Heart right ventricle (tissue), 16 donors: Measurements from ENCODE around the gene RBCK1. TPM values are rescaled to one million over a fixed set of nuclear protein-coding genes. Genes with fewer than 3 reads are reported as not detected.

Experiments
- ATAC-seq, 8 donors: fragments of 200-7000 bp; cut with Tn5 transposase; one replicate each; pipeline ENCODE4 v1.9.1; 2020; ENCODE audit warnings: mild to moderate bottlenecking in 8 of 8, moderate library complexity in 8 of 8, moderate number of reproducible peaks in 1 of 8
- DNase-seq, 2 donors: peaks; one replicate each; pipeline ENCODE4 v3.0.0-alpha.2; 2020
- H3K27ac ChIP-seq, 10 donors: fragments of 200-600 bp; sonication (generic) in 2 of 10; one replicate each; pipeline versions ENCODE4 v1.5.0 to v1.8.0; 2020 to 2022; ENCODE audit warnings: mild to moderate bottlenecking in 3 of 10
- H3K27me3 ChIP-seq, 7 donors: fragments of 200-600 bp; one replicate each; pipeline ENCODE4 v1.8.0; 2021 to 2022; ENCODE audit warnings: mild to moderate bottlenecking in 2 of 7
- H3K36me3 ChIP-seq, 9 donors: fragments of 200-600 bp; sonication (generic) in 1 of 9; one replicate each; pipeline versions ENCODE4 v1.5.0 to v1.8.0; 2020 to 2022; ENCODE audit warnings: mild to moderate bottlenecking in 2 of 9
- H3K4me1 ChIP-seq, 9 donors: fragments of 200-600 bp; sonication (generic) in 1 of 9; one replicate each; pipeline versions ENCODE4 v1.5.0 to v1.8.0; 2020 to 2022; ENCODE audit warnings: mild to moderate bottlenecking in 4 of 9
- H3K4me3 ChIP-seq, 10 donors: fragments of 200-600 bp; sonication (generic) in 2 of 10; one replicate each; pipeline versions ENCODE4 v1.5.0 to v1.8.0; 2020 to 2022; ENCODE audit warnings: mild to moderate bottlenecking in 7 of 10, moderate library complexity in 2 of 10
- H3K9me3 ChIP-seq, 11 donors: fragments of 200-600 bp in 10 of 11; sonication (generic) in 2 of 11; one replicate each; pipeline versions ENCODE4 v1.5.0 to v1.8.0; 2013 to 2022; ENCODE audit warnings: mild to moderate bottlenecking in 2 of 11, control low read depth in 1 of 11, moderate library complexity in 1 of 11
- CTCF ChIP-seq, 9 donors: fragments of 200-600 bp; sonication (generic) in 2 of 9; IDR thresholded peaks; one replicate each; pipeline versions ENCODE4 v1.5.0 to v1.8.0; 2021 to 2022; ENCODE audit warnings: antibody characterized with exemption in 9 of 9, mild to moderate bottlenecking in 5 of 9, moderate library complexity in 1 of 9
- WGBS, 2 donors: extraction: QIAGEN DNeasy Blood & Tissue Kit; methylation state at CpG; one replicate each; pipeline ENCODE4 v1.1.7; 2013; ENCODE audit warnings: inconsistent platforms in 1 of 2; 5-methylcytosine and 5-hydroxymethylcytosine counted together
- intact Hi-C, 10 donors: fragments of 100-400 bp; cut with DNase I; formaldehyde crosslinking; loops; one replicate each; pipeline versions ENCODE4 v1.11.1 to v1.14.2; 2022
- polyA plus RNA-seq, 2 donors: library from polyadenylated mRNA; stranded (reverse); fragments of 200-250 nt; gene quantifications; one replicate each; pipeline ENCODE4 v1.2.3, GENCODE V29; 2013
- total RNA-seq, 10 donors: library from RNA; stranded (reverse); fragmentation: NEBNext Ultra II Directional in 3 of 10; extraction: Animal tissue kit (Norgen Biotek cat#: 25700) in 3 of 10; gene quantifications; one replicate each; pipeline versions ENCODE4 v1.2.1 to v1.2.4, GENCODE V29; 2021 to 2023
- donor health status: Arrhythmogenic right ventricular cardiomyopathy.
- donor health status: ischemic (EF 13 %, LVEDD 7.1; RV severe dilation, severe dysfunction).
- donor health status: healthy with polysubstance abuse.
- donor health status: DM: no; HTN: yes; CAD: no.
- donor health status: DM: no; HTN: no; CAD: no.
- donor health status: ischemic (EF 25% LVEDD 6.9; RV normal size, moderate dysfunction).
- donor health status: ischemic (EF 25% LVEDD 5.7; RV mildly dilated, moderate dysfunction).
- donor health status: healthy.
- donor health status: DM: yes; HTN: yes; CAD: no.
- donor health status: Ischemic cardiomyopathy.
- donor health status: ischemic (EF 35%, LVEDD 5.7; RV mildly dilated, moderate dysfunction).
- donor health status: nonischemic (EF 11% LVEDD 7.7; RV severe dilation, severe dysfunction).
- donor health status: DM: yes; HTN: yes; CAD: no.
- donor health status: PGD.
- donor health status: ischemic (EF 29% LVEDD 5.4; RV normal size, mild dysfunction).
- donor health status: nonischemic (EF 23%, LVEDD 6.1; RV moderate dilation, normal function).

RBCK1 gene
- total and polyA plus RNA-seq, 12 donors: 32.0 to 86.8 (median 44.0) TPM

- Histone ChIP-seq H3K9me3 (no peaks in the 10 kb centered on the region), H3K4me3 (no peak overlapping the region), H3K27ac (no peak overlapping the region), H3K27me3 (no peaks in the 10 kb centered on the region), H3K36me3 (peaks cover 0 to 99% (median 56%) of the 10 kb centered on the region in 9 donors), H3K4me1 (peaks cover 0 to 4% (median 0%) of the 10 kb centered on the region in 9 donors)
- DNase-seq: no peak
- intact Hi-C loops: loop anchor here in 2 of 10 donors (10.0 kb wide), 2 partner anchors 57 to 73 kb away; no protein-coding TSS in a partner anchor
- no peak for ATAC-seq
- 93 to 95% methylated on average over 4 of the region's 4 CpGs for WGBS, 2 donors
- no peak for TF ChIP-seq CTCF (IDR thresholded peaks at IDR 0.05)
These were observed 19.3 kb downstream of the RBCK1 start for GRCh38 chr20:427401-427800.

GRCh38 chr20:427849-428657, 20.0 kb downstream of the RBCK1 start:
- intact Hi-C loops: loop anchor here in 2 of 10 donors (10.0 kb wide), 2 partner anchors 57 to 73 kb away; no protein-coding TSS in a partner anchor
- no peak overlapping the region for H3K27ac ChIP-seq
- peaks cover 0 to 99% (median 57%) of the 10 kb centered on the region in 9 donors for H3K36me3 ChIP-seq
- 94 to 95% methylated on average over 14 of the region's 14 CpGs for WGBS, 2 donors
- DNase-seq (no peak), ATAC-seq (no peak)
- H3K9me3 ChIP-seq: no peaks in the 10 kb centered on the region
- no peak overlapping the region for H3K4me3 ChIP-seq
- H3K4me1 ChIP-seq: peaks cover 0 to 4% (median 0%) of the 10 kb centered on the region in 9 donors
- no peak for TF ChIP-seq CTCF (IDR thresholded peaks at IDR 0.05)
- H3K27me3 ChIP-seq: no peaks in the 10 kb centered on the region

GRCh38 chr20:428658-429200, 20.6 kb downstream of the RBCK1 start:
- DNase-seq (no peak), ATAC-seq (no peak)
- no peaks in the 10 kb centered on the region for H3K27me3 ChIP-seq
- H3K4me1 ChIP-seq: peaks cover 0 to 6% (median 0%) of the 10 kb centered on the region in 9 donors
- no peak overlapping the region for H3K4me3 ChIP-seq
- 88 to 91% methylated on average over 14 of the region's 14 CpGs for WGBS, 2 donors
- no peak overlapping the region for H3K27ac ChIP-seq
- intact Hi-C loops: loop anchor here in 2 of 10 donors (10.0 kb wide), 2 partner anchors 56 to 74 kb away; no protein-coding TSS in a partner anchor
- H3K9me3 ChIP-seq: no peaks in the 10 kb centered on the region
- TF ChIP-seq CTCF (IDR thresholded peaks at IDR 0.05): no peak
- peaks cover 0 to 95% (median 57%) of the 10 kb centered on the region in 9 donors for H3K36me3 ChIP-seq

GRCh38 chr20:430091-430999, 22.2 kb downstream of the RBCK1 start:
- H3K36me3 ChIP-seq: peaks cover 0 to 90% (median 56%) of the 10 kb centered on the region in 9 donors
- intact Hi-C loops: no loop called here
- no peak for ATAC-seq

More at GRCh38 chr20:430091-430999, 22.2 kb downstream of the RBCK1 start:
- no peaks in the 10 kb centered on the region for H3K27me3 ChIP-seq
- no peaks in the 10 kb centered on the region for H3K9me3 ChIP-seq
- H3K27ac ChIP-seq: no peak overlapping the region
- TF ChIP-seq CTCF (IDR thresholded peaks at IDR 0.05): no peak
- no peak overlapping the region for H3K4me3 ChIP-seq
- WGBS, 2 donors: 84 to 85% methylated on average over 21 of the region's 21 CpGs
- peaks cover 0 to 6% (median 0%) of the 10 kb centered on the region in 9 donors for H3K4me1 ChIP-seq
- DNase-seq: no peak
